ENCODE measurements around the gene TCF3. TPM values are rescaled to one million over a fixed set of nuclear protein-coding genes. Genes with fewer than 3 reads are reported as not detected.

The TCF3 gene
- 31.7 and 44.9 TPM in 2 replicates for polyA plus RNA-seq
- polyA minus RNA-seq = 36.6 and 40.4 TPM in 2 replicates

GRCh38 chr19:1652471-1653299 is at the start of gene TCF3:
TCF3 (minus strand) TSS chr19:1652615; CDS start chr19:1650248, 2,367 bp downstream.
- H3K9me2 ChIP-seq (ENCODE audit: insufficient read depth, low read length) = no peaks in the 10 kb centered on the region
- H3K79me2 ChIP-seq (replicated peaks; ENCODE audit: insufficient read depth, low read length) = peaks cover 31% of the 10 kb centered on the region
- no peaks in the 10 kb centered on the region for H3K27me3 ChIP-seq (ENCODE audit: insufficient read depth, low read depth, low read length)
- no peak within 1 kb of the TSS for H2AFZ ChIP-seq (ENCODE audit: low read depth, low read length)
- peak within 1 kb of the TSS; percentile 96 for H3K27ac ChIP-seq (ENCODE audit: low read length)
- H3K4me2 ChIP-seq (ENCODE audit: low read length) = peak within 1 kb of the TSS; percentile 69
- H4K20me1 ChIP-seq (ENCODE audit: insufficient read depth) = no peaks in the 10 kb centered on the region
- H3K36me3 ChIP-seq (ENCODE audit: insufficient read depth, low read length) = no peaks in the 10 kb centered on the region
- H3K4me3 ChIP-seq (ENCODE audit: low read length) = peak within 1 kb of the TSS; percentile 77
- H3F3A ChIP-seq (ENCODE audit: insufficient read depth, low read length, poor library complexity, severe bottlenecking) = no peaks in the 10 kb centered on the region
- TF ChIP-seq REST (IDR thresholded peaks at IDR 0.05; ENCODE audit: borderline replicate concordance) (no peak), EP300 (conservative IDR thresholded peaks at IDR 0.05; ENCODE audit: poor library complexity, severe bottlenecking) (peak; percentile 70), POLR2AphosphoS5 (IDR thresholded peaks at IDR 0.05) (no peak), RAD21 (conservative IDR thresholded peaks at IDR 0.05) (no peak), SMC3 (conservative IDR thresholded peaks at IDR 0.05; ENCODE audit: poor library complexity) (peak; percentile 26), MXI1 (conservative IDR thresholded peaks at IDR 0.05; ENCODE audit: poor library complexity, severe bottlenecking) (peak; percentile 16), EZH2 (IDR thresholded peaks at IDR 0.05; ENCODE audit: borderline replicate concordance, insufficient read depth, low read length, poor library complexity, severe bottlenecking) (no peak), TAF1 (IDR thresholded peaks at IDR 0.05; ENCODE audit: low read depth) (peak; percentile 58), CTCF (IDR thresholded peaks at IDR 0.05; ENCODE audit: poor library complexity, severe bottlenecking) (peak; percentile 10)
- no peaks in the 10 kb centered on the region for H3K9me3 ChIP-seq (ENCODE audit: low read length)
- peak within 1 kb of the TSS; percentile 96 for H3K9ac ChIP-seq (ENCODE audit: low read length)

GRCh38 chr19:1700733-1701663 is 48.6 kb upstream of the TCF3 start:
- Histone ChIP-seq H3K9ac (ENCODE audit: low read length) (no peak overlapping the region), H2AFZ (ENCODE audit: low read depth, low read length) (no peak overlapping the region), H3K36me3 (ENCODE audit: insufficient read depth, low read length) (no peaks in the 10 kb centered on the region), H3K9me3 (ENCODE audit: low read length) (no peaks in the 10 kb centered on the region), H3F3A (ENCODE audit: insufficient read depth, low read length, poor library complexity, severe bottlenecking) (no peaks in the 10 kb centered on the region), H4K20me1 (ENCODE audit: insufficient read depth) (no peaks in the 10 kb centered on the region), H3K27ac (ENCODE audit: low read length) (no peak overlapping the region), H3K4me3 (ENCODE audit: low read length) (no peak overlapping the region), H3K79me2 (replicated peaks; ENCODE audit: insufficient read depth, low read length) (no peaks in the 10 kb centered on the region), H3K9me2 (ENCODE audit: insufficient read depth, low read length) (no peaks in the 10 kb centered on the region), H3K4me2 (ENCODE audit: low read length) (no peak overlapping the region), H3K27me3 (ENCODE audit: insufficient read depth, low read depth, low read length) (no peaks in the 10 kb centered on the region)
- TF ChIP-seq SMC3 (conservative IDR thresholded peaks at IDR 0.05; ENCODE audit: poor library complexity) = no peak
- TF ChIP-seq TAF1 (IDR thresholded peaks at IDR 0.05; ENCODE audit: low read depth) = no peak
- no peak for TF ChIP-seq MXI1 (conservative IDR thresholded peaks at IDR 0.05; ENCODE audit: poor library complexity, severe bottlenecking)
- no peak for TF ChIP-seq RAD21 (conservative IDR thresholded peaks at IDR 0.05)
- no peak for TF ChIP-seq REST (IDR thresholded peaks at IDR 0.05; ENCODE audit: borderline replicate concordance)
- TF ChIP-seq EP300 (conservative IDR thresholded peaks at IDR 0.05; ENCODE audit: poor library complexity, severe bottlenecking) = no peak
- TF ChIP-seq EZH2 (IDR thresholded peaks at IDR 0.05; ENCODE audit: borderline replicate concordance, insufficient read depth, low read length, poor library complexity, severe bottlenecking) = no peak
- no peak for TF ChIP-seq CTCF (IDR thresholded peaks at IDR 0.05; ENCODE audit: poor library complexity, severe bottlenecking)
- TF ChIP-seq POLR2AphosphoS5 (IDR thresholded peaks at IDR 0.05) = no peak
